ENCODE results near the gene REC8. TPM values are rescaled to one million over a fixed set of nuclear protein-coding genes. Genes with fewer than 3 reads are reported as not detected.
"Not testable (repeated sequence)": the region's sequence is repeated elsewhere in the genome, so short reads cannot be mapped to it uniquely, and the experiment has no call there.

REC8 gene
- total RNA-seq, 1 donor from 2014 or later: 3.6 TPM

GRCh38 chr14:24184104-24184970, 12.5 kb downstream of the REC8 start:
- DNase-seq: no peak

- no peak for DNase-seq
Observed at GRCh38 chr14:24185026-24185425, 13.1 kb downstream of the REC8 start.

- no peak for DNase-seq
Observed at GRCh38 chr14:24185741-24186140, 13.9 kb downstream of the REC8 start.

- DNase-seq: no peak
Observed at GRCh38 chr14:24186831-24187538, 15.1 kb downstream of the REC8 start.

GRCh38 chr14:24187539-24187915, 15.6 kb downstream of the REC8 start:
- no peak for DNase-seq

GRCh38 chr14:24188251-24189058, 16.6 kb downstream of the REC8 start, which contains the start of gene IPO4:
IPO4 (minus strand) TSS chr14:24188816; CDS start chr14:24188787, 29 bp downstream.
- peak; percentile 97 for DNase-seq

GRCh38 chr14:24189059-24189375, 17.1 kb downstream of the REC8 start:
- no peak for DNase-seq

- DNase-seq: no peak
Observed at GRCh38 chr14:24189460-24189859, 17.6 kb downstream of the REC8 start.

GRCh38 chr14:24190416-24190815, 18.5 kb downstream of the REC8 start:
- no peak for DNase-seq

- DNase-seq: no peak
Observed at GRCh38 chr14:24192933-24193332, 21.1 kb downstream of the REC8 start.

- DNase-seq: no peak
Observed at GRCh38 chr14:24194186-24194872, 22.4 kb downstream of the REC8 start.

GRCh38 chr14:24194873-24195185, 22.9 kb downstream of the REC8 start:
- DNase-seq: no peak

GRCh38 chr14:24195186-24196070, 23.5 kb downstream of the REC8 start, which contains the start of gene TM9SF1:
TM9SF1 (minus strand) TSS chr14:24195441; CDS start chr14:24195019, 422 bp downstream.
- DNase-seq: peak; percentile 83

GRCh38 chr14:24196071-24197055, 24.5 kb downstream of the REC8 start:
- peak; percentile 16 for DNase-seq

- no peak for DNase-seq
Observed at GRCh38 chr14:24197056-24197450, 25.2 kb downstream of the REC8 start.

- DNase-seq: no peak
Observed at GRCh38 chr14:24198814-24199524, 27.1 kb downstream of the REC8 start.

GRCh38 chr14:24202538-24202937, 30.7 kb downstream of the REC8 start:
- not testable (repeated sequence) for DNase-seq

GRCh38 chr14:24203249-24203886, 31.5 kb downstream of the REC8 start:
- DNase-seq: not testable (repeated sequence)
